HCT116 (cell line): ENCODE data around the gene TMEM164. TPM values are rescaled to one million over a fixed set of nuclear protein-coding genes. Genes with fewer than 3 reads are reported as not detected.

Experiments used
- ATAC-seq: fragments of 200-7000 bp; cut with Tn5 transposase; 2 replicates; pipeline ENCODE4 v1.9.1; 2020; ENCODE audit warnings: mild to moderate bottlenecking, moderate library complexity
- BruUV-seq: library from RNA; stranded (reverse); fragments of 400-500 nt; replicated peaks from 2 replicates; lab custom pipeline; 2021; lab: Mats Ljungman, UMichigan
- CTCF ChIA-PET: fragments of 300-600 bp; sonication (Branson Sonifier 250); formaldehyde crosslinking; loops from one replicate; lab custom pipeline; 2021; ENCODE audit warnings: antibody characterized with exemption; lab: Charles Lee
- POLR2A ChIA-PET: fragments of 300-600, 350-600 bp; sonication (Branson Sonifier 250); formaldehyde crosslinking; loops from one replicate; lab custom pipeline; 2021; ENCODE audit warnings: antibody characterized with exemption; lab: Charles Lee
- RAD21 ChIA-PET, 2 experiments: fragments of 300-600 bp; sonication (Branson Sonifier 250); formaldehyde crosslinking; loops; one replicate each; lab custom pipeline; 2023; ENCODE audit warnings: low total read pairs in 2 of 2; ENCODE audit not compliant: uncharacterized antibody in 2 of 2, unreplicated experiment in 2 of 2, low non-redundant PET in 1 of 2; lab: Charles Lee
- DNase-seq: peaks from one replicate; pipeline ENCODE4 v3.0.0-alpha.2; 2010; ENCODE audit warnings: low read depth, low spot score
- H2AFZ ChIP-seq: fragments of 200-600 bp; shearing (Covaris generic), sonication (generic); 2 replicates; pipeline ENCODE4 v1.6.1; 2017; ENCODE audit warnings: low read depth, mixed run types, mixed read lengths, antibody characterized with exemption, low read length; ENCODE audit not compliant: poor library complexity, severe bottlenecking
- H3K27ac ChIP-seq: 2 replicates; pipeline ENCODE4 v1.5.1; 2012; ENCODE audit warnings: low read depth, low read length
- H3K27me3 ChIP-seq: fragments of 200-600 bp; sonication (generic); 2 replicates; pipeline ENCODE4 v1.6.1; 2016; ENCODE audit warnings: mixed run types, low read length, mixed read lengths; ENCODE audit not compliant: insufficient read depth
- H3K36me3 ChIP-seq, 2 experiments: fragments of 200-500 bp in 1 of 2; fragments of 200-600 bp in 1 of 2; sonication (Bioruptor generic) in 1 of 2; sonication (generic) in 1 of 2; 2 replicates each; pipeline versions ENCODE4 v1.5.1 to v1.6.1; 2014 to 2016; ENCODE audit warnings: low read length in 2 of 2, inconsistent platforms in 1 of 2, mixed read lengths in 1 of 2, mixed run types in 1 of 2; ENCODE audit not compliant: insufficient read depth in 2 of 2, control insufficient read depth in 1 of 2
- H3K4me1 ChIP-seq, 2 experiments: fragments of 200-600 bp in 1 of 2; sonication (generic) in 1 of 2; 2 replicates each; pipeline versions ENCODE4 v1.5.1 to v1.6.1; 2012 to 2017; ENCODE audit warnings: low read length in 2 of 2, inconsistent platforms in 1 of 2, mild to moderate bottlenecking in 1 of 2, mixed read lengths in 1 of 2, mixed run types in 1 of 2, moderate library complexity in 1 of 2; ENCODE audit not compliant: insufficient read depth in 2 of 2, control insufficient read depth in 1 of 2
- H3K4me2 ChIP-seq: fragments of 200-600 bp; sonication (generic); 2 replicates; pipeline ENCODE4 v1.6.1; 2017; ENCODE audit warnings: mixed run types, low read length, mixed read lengths
- H3K4me3 ChIP-seq, 2 experiments: fragments of 200-600 bp in 1 of 2; sonication (generic) in 1 of 2; replicated peaks in 1 of 2; 2 replicates each; pipeline ENCODE4 v1.5.1; 2011 to 2016; ENCODE audit warnings: low read length in 2 of 2, control low read depth in 1 of 2, low read depth in 1 of 2, mild to moderate bottlenecking in 1 of 2, mixed read lengths in 1 of 2, mixed run types in 1 of 2
- H3K79me2 ChIP-seq: fragments of 200-600 bp; sonication (generic); 2 replicates; pipeline ENCODE4 v1.6.1; 2017; ENCODE audit warnings: mild to moderate bottlenecking, mixed run types, low read length, moderate library complexity, mixed read lengths; ENCODE audit not compliant: insufficient read depth
- H3K9ac ChIP-seq: fragments of 200-600 bp; sonication (generic); 2 replicates; pipeline ENCODE4 v1.6.1; 2016; ENCODE audit warnings: low read length, mixed read lengths
- H3K9me2 ChIP-seq: fragments of 200-600 bp; sonication (generic), shearing (Covaris generic); 2 replicates; pipeline ENCODE4 v1.6.1; 2017; ENCODE audit warnings: mixed run types, mild to moderate bottlenecking, moderate library complexity; ENCODE audit not compliant: insufficient read depth
- H3K9me3 ChIP-seq, 2 experiments: fragments of 200-500 bp in 1 of 2; fragments of 200-600 bp in 1 of 2; sonication (Bioruptor generic) in 1 of 2; sonication (generic) in 1 of 2; 2 replicates each; pipeline ENCODE4 v1.6.1; 2014 to 2017; ENCODE audit warnings: low read length in 2 of 2, mixed read lengths in 2 of 2, inconsistent platforms in 1 of 2, low read depth in 1 of 2, mild to moderate bottlenecking in 1 of 2, mixed run types in 1 of 2, moderate library complexity in 1 of 2; ENCODE audit not compliant: control insufficient read depth in 1 of 2, insufficient read depth in 1 of 2
- H4K20me1 ChIP-seq: fragments of 200-600 bp; sonication (generic), shearing (Covaris generic); 2 replicates; pipeline ENCODE4 v1.6.1; 2017; ENCODE audit warnings: mixed run types, mild to moderate bottlenecking, moderate library complexity; ENCODE audit not compliant: insufficient read depth
- FOSL1 ChIP-seq: IDR thresholded peaks from 2 replicates; pipeline ENCODE4 v1.6.1; 2012; ENCODE audit warnings: low read depth
- REST ChIP-seq: IDR thresholded peaks from 2 replicates; pipeline ENCODE4 v1.6.1; 2012; ENCODE audit warnings: low read depth
- SIN3A ChIP-seq: IDR thresholded peaks from 2 replicates; pipeline ENCODE4 v1.6.1; 2012; ENCODE audit warnings: low read depth
- SP1 ChIP-seq: IDR thresholded peaks from 2 replicates; pipeline ENCODE4 v1.6.1; 2012; ENCODE audit warnings: low read depth
- ZBTB33 ChIP-seq: IDR thresholded peaks from 2 replicates; pipeline ENCODE4 v1.6.1; 2011; ENCODE audit warnings: mild to moderate bottlenecking, low read length, moderate library complexity; ENCODE audit not compliant: insufficient replicate concordance; ENCODE audit errors: extremely low read depth
- intact Hi-C: fragments of 100-400 bp; cut with micrococcal nuclease; formaldehyde crosslinking; loops from 2 replicates; pipeline ENCODE4 v1.10.0; 2022
- total RNA-seq: library from RNA; stranded (reverse); gene quantifications from one replicate; pipeline ENCODE4 v1.2.1, GENCODE V29; 2021; ENCODE audit not compliant: unreplicated experiment

Gene TMEM164
- total RNA-seq, 1 experiment from 2014 or later, result 18.7 TPM

GRCh38 chrX:110001740-110002299, 1.1 kb upstream of the TMEM164 start:
- no peak overlapping the region for H2AFZ ChIP-seq
- peak; percentile 5 for ATAC-seq
- no peaks in the 10 kb centered on the region; the same call in 1 of the 2 replicates for H3K79me2 ChIP-seq
- BruUV-seq, result no TSS peak
- H3K9me3 ChIP-seq, result no peaks in the 10 kb centered on the region
- no peak for TF ChIP-seq SP1
- TF ChIP-seq SIN3A, result no peak
- TF ChIP-seq ZBTB33, result no peak
- no peak for TF ChIP-seq REST
- TF ChIP-seq FOSL1, result no peak
- TF ChIP-seq, all 23 proteins: peak for 0
- ChIA-PET POLR2A (no interaction called here), RAD21 (no interaction called here), CTCF (no interaction called here)
- Histone ChIP-seq H3K9me2 (no peaks in the 10 kb centered on the region), H3K9ac (peak overlapping the region; percentile 69), H3K36me3 (no peaks in the 10 kb centered on the region), H3K4me1 (peaks cover 3 to 23% of the 10 kb centered on the region in 2 experiments; a peak in 2 of 4 replicates), H3K4me2 (peak overlapping the region; percentile 80), H4K20me1 (no peaks in the 10 kb centered on the region), H3K27ac (peak overlapping the region; percentile 71), H3K27me3 (no peaks in the 10 kb centered on the region), H3K4me3 (peak overlapping the region; percentile 41 to 62)
- intact Hi-C loops, result no loop called here
- DNase-seq, result no peak
